GM21367 (cell line): ENCODE results near the gene SOS2.
"Not testable (repeated sequence)": the region's sequence is repeated elsewhere in the genome, so short reads cannot be mapped to it uniquely, and the experiment has no call there.

Experiments used
- ATAC-seq: cut with Tn5 transposase; IDR thresholded peaks from one replicate; pipeline ENCODE4 v1.9.1; 2021; ENCODE audit not compliant: unreplicated experiment

SOS2 gene

GRCh38 chr14:50086321-50086711, 145.1 kb downstream of the SOS2 start:
- no peak for ATAC-seq

DNA sequence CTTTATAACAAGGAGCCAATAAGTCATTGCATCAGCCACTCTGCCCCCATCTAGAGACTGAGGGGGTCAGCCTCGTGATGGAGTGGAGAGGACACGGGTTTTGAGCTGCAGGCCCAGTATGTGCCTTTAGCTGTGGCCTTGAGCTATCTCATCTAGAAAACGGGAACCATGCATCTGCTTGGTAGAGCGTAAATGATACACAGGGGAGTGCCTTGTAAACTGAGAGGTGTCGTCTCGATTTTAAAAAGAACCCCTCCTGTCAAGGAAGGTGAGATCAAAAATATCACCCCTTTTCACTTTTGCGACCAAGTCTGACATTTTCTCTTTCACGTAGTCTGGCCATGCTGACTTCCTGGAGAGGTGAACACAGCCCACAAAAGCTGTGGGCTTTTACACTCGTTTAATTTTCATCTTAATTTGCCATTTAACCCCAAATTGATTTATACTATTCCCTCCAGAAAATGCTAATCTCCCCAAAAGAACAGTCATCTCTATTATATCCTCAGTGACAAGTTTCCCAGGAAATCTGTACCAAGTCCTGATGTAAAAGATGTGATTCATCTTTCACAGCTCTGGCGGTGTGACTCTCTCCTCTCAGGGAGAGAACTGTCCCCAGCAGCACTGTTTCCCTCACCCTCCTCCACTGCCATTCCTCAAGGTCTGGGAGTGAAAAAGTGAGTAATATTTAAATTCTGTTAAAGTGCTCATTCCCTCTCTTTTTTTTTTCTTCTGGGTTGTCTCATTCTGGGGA, 145.6 kb downstream of the SOS2 start:
- peak; percentile 56 for ATAC-seq

DNA sequence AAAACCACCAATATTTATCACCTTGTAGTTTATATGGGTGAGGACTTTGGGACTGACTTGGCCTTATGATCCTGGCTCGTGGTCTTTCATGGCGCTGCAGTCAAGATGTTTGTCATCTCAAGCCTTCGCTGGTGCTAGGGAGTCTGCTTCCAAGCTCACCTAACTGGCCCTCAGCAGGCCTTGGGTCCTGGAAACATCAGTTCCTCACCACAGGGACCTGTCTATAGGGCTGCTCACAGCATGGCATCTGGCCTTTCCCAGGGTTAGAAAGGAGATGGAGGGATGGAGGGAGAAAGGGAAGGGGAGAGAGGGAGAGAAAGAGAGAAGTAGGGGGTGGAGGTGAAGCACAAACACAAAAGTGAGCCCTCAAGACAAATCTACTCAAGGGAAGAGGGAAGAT, 146.7 kb downstream of the SOS2 start:
- ATAC-seq, result no peak

- peak; percentile 14 for ATAC-seq
Observed at GRCh38 chr14:50083467-50084337, 147.7 kb downstream of the SOS2 start.

- peak; percentile 65 for ATAC-seq
Observed at GRCh38 chr14:50082784-50083466, 148.5 kb downstream of the SOS2 start.

DNA sequence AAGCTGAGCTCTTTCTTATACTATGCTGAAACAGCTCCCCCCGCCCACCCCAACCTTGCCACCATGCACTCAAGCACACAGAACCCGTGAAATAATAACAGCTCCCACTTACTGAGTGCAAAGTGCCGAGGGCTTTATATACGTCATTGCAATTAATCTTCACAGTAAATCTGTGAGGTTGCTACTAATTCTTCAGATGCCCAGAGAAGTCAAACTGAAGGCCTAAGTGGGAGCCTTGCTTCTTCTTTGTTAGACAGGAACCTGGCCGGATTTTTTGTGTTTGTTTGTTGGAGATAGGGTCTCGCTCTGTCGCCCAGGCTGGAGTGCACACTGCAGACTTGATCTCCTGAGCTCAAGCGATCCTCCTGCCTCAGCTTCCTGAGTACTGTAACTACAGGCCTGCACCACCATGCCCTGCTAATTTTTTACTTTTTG, 149.1 kb downstream of the SOS2 start:
- no peak for ATAC-seq

DNA sequence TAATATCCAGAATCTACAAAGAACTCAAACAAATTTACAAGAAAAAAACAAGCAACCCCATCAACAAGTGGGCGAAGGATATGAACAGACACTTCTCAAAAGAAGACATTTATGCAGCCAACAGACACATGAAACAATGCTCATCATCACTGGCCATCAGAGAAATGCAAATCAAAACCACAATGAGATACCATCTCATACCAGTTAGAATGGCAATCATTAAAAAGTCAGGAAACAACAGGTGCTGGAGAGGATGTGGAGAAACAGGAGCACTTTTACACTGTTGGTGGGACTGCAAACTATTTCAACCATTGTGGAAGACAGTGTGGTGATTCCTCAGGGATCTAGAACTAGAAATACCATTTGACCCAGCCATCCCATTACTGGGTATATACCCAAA, 152.3 kb downstream of the SOS2 start:
- not testable (repeated sequence) for ATAC-seq

DNA sequence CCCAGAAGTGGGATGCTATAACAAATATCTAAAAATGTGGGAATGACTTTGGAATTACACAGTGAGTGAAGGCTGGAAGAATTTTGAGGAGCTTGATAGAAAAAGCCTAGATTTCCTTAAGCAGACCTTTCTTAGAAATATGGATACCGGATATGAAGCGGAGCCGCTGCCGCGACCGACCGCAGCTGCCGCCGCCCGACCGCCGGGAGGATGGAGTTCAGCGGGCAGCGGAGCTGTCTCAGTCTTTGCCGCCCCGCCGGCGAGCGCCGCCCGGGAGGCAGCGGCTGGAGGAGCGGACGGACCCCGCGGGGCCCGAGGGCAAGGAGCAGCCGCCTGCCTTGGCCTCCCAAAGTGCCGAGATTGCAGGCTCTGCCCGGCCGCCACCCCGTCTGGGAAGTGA, 157.7 kb downstream of the SOS2 start:
- ATAC-seq, result not testable (repeated sequence)

DNA sequence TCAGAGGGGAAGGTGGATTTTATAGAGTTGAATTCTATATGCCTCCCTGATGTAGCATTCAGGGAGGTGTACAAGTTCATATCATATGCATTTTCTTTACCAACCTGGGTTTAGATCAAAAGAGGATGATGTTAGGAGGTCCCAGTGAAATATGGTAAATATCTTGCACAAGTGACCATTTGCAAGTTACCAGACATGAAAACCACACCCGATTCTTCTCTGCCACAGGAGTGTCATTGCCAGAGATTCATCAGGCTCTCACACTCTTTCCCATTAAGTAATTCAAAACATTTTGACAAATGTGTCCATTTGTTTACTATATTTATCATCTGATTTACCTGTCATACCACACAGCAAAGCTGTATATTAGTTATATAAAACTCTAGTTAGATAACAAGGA, 159.0 kb downstream of the SOS2 start:
- no peak for ATAC-seq

GRCh38 chr14:50070840-50071548, 160.4 kb downstream of the SOS2 start:
- no peak for ATAC-seq

- ATAC-seq, result no peak
Observed at GRCh38 chr14:50070230-50070629, 161.1 kb downstream of the SOS2 start.

GRCh38 chr14:50069325-50069724, 162.1 kb downstream of the SOS2 start:
- no peak for ATAC-seq

GRCh38 chr14:50068496-50068895, 162.9 kb downstream of the SOS2 start:
- no peak for ATAC-seq

DNA sequence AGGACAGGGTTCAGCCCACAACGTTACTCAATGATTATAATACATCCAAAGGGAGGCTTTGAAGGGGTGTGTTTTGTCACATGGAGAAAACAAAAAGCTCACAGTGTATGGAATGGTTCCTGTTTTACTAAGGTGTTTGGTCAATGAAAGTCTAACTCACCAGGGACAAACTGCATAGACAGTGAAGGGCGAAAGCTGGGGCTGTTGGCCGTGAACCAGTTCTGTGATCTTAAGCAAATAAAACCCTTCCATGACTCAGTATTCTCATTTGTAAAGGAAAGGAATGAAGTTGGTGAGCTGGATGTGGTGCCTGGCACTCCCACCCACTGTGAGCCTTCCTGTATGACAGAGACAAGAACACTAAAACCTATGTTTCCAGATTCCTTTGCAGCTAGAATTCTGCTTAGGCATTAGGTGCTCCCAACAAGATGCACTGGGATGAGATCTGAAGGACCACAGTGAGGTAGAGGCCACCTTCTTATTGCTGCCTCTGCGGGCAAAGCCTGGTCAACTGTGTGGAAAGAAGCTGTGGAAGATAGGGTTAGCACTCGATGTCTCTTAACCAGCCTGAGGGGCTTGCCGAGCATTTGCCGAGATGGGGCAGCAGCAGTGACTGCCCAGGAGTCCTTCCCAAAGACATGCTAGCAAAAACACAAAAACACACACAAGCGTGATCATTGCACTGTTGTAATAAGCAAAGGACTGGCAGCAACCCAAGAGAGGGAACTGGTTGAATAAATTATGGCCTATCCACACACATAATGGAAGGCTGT, 163.5 kb downstream of the SOS2 start:
- ATAC-seq, result no peak
